Smooth muscle cell (in vitro differentiated cells): ENCODE results near the gene RSBN1. TPM values are rescaled to one million over a fixed set of nuclear protein-coding genes. Genes with fewer than 3 reads are reported as not detected.
"Not testable (repeated sequence)": the region's sequence is repeated elsewhere in the genome, so short reads cannot be mapped to it uniquely, and the experiment has no call there.

Source experiments
- DNase-seq: peaks from one replicate; lab custom pipeline; 2025; ENCODE audit not compliant: unreplicated experiment; lab: John Stamatoyannopoulos, UW
- H2AFZ ChIP-seq: fragments of 200-600 bp; sonication (generic); 2 replicates; pipeline ENCODE4 v1.6.0; 2016; ENCODE audit warnings: antibody characterized with exemption, low read depth, mild to moderate bottlenecking
- H3F3A ChIP-seq: fragments of 200-600 bp; sonication (generic); 2 replicates; pipeline ENCODE4 v1.6.0; 2017; ENCODE audit warnings: antibody characterized with exemption, low read depth
- H3K27ac ChIP-seq: fragments of 200-600 bp; sonication (generic); 2 replicates; pipeline ENCODE4 v1.5.1; 2016; ENCODE audit warnings: low read depth, mild to moderate bottlenecking
- H3K27me3 ChIP-seq: fragments of 200-600 bp; sonication (generic); 2 replicates; pipeline ENCODE4 v1.6.1; 2016; ENCODE audit warnings: low read depth, mild to moderate bottlenecking
- H3K36me3 ChIP-seq: fragments of 200-600 bp; sonication (generic); 2 replicates; pipeline ENCODE4 v1.5.1; 2016; ENCODE audit warnings: low read depth
- H3K4me1 ChIP-seq: fragments of 200-600 bp; sonication (generic); 2 replicates; pipeline ENCODE4 v1.5.1; 2016; ENCODE audit warnings: low read depth
- H3K4me2 ChIP-seq: fragments of 200-600 bp; sonication (generic); 2 replicates; pipeline ENCODE4 v1.6.0; 2016; ENCODE audit warnings: mild to moderate bottlenecking
- H3K4me3 ChIP-seq: fragments of 200-600 bp; sonication (generic); 2 replicates; pipeline ENCODE4 v1.5.1; 2016; ENCODE audit warnings: mild to moderate bottlenecking
- H3K79me2 ChIP-seq: fragments of 200-600 bp; sonication (generic); 2 replicates; pipeline ENCODE4 v1.6.0; 2016; ENCODE audit warnings: low read depth, mild to moderate bottlenecking
- H3K9ac ChIP-seq: fragments of 200-600 bp; sonication (generic); 2 replicates; pipeline ENCODE4 v1.6.0; 2016; ENCODE audit warnings: low read depth
- H3K9me3 ChIP-seq: fragments of 200-600 bp; sonication (generic); replicated peaks from 2 replicates; pipeline ENCODE4 v1.5.1; 2016; ENCODE audit warnings: low read depth
- H4K20me1 ChIP-seq: fragments of 200-600 bp; sonication (generic); 2 replicates; pipeline ENCODE4 v1.6.0; 2016; ENCODE audit warnings: low read depth
- WGBS: methylation state at CpG from one replicate; pipeline ENCODE4 v1.1.7; 2016; ENCODE audit warnings: low lambda C conversion rate; 5-methylcytosine and 5-hydroxymethylcytosine counted together
- polyA plus RNA-seq: library from polyadenylated mRNA; unstranded; fragments of >200 nt; fragmentation: Nextera tagmentation; extraction: Ambion mirVana; gene quantifications from 2 replicates; pipeline ENCODE4 v1.2.1, GENCODE V29; 2016
- total RNA-seq: library from RNA; depleted of rRNA; stranded (reverse); fragments of >200 nt; gene quantifications from 2 replicates; pipeline ENCODE4 v1.2.3, GENCODE V29; 2014
- TF ChIP-seq, protein P1 (sequence below): fragments of 200-600 bp; sonication (generic); IDR thresholded peaks from 2 replicates; pipeline ENCODE4 v1.5.1; 2017; ENCODE audit warnings: borderline replicate concordance, mild to moderate bottlenecking, antibody characterized with exemption; ENCODE audit not compliant: insufficient read depth, poor library complexity, severe bottlenecking

Gene RSBN1
- total and polyA plus RNA-seq, 2 experiments from 2014 or later = 9.0 to 18.3 TPM

GRCh38 chr1:113721010-113721409 is 91.3 kb downstream of the RSBN1 start:
- H4K20me1 ChIP-seq = no peaks in the 10 kb centered on the region
- no peaks in the 10 kb centered on the region for H3K79me2 ChIP-seq
- H3K4me2 ChIP-seq = no peak overlapping the region
- H3K9me3 ChIP-seq = peaks cover 5% of the 10 kb centered on the region
- no peak overlapping the region for H3K27ac ChIP-seq
- no peaks in the 10 kb centered on the region for H3F3A ChIP-seq
- H2AFZ ChIP-seq = no peak overlapping the region
- peaks cover 38% of the 10 kb centered on the region for H3K36me3 ChIP-seq
- no peak overlapping the region for H3K4me3 ChIP-seq
- no peaks in the 10 kb centered on the region for H3K27me3 ChIP-seq
- no peak overlapping the region for H3K9ac ChIP-seq
- H3K4me1 ChIP-seq = no peaks in the 10 kb centered on the region
- TF ChIP-seq, protein P1, sequence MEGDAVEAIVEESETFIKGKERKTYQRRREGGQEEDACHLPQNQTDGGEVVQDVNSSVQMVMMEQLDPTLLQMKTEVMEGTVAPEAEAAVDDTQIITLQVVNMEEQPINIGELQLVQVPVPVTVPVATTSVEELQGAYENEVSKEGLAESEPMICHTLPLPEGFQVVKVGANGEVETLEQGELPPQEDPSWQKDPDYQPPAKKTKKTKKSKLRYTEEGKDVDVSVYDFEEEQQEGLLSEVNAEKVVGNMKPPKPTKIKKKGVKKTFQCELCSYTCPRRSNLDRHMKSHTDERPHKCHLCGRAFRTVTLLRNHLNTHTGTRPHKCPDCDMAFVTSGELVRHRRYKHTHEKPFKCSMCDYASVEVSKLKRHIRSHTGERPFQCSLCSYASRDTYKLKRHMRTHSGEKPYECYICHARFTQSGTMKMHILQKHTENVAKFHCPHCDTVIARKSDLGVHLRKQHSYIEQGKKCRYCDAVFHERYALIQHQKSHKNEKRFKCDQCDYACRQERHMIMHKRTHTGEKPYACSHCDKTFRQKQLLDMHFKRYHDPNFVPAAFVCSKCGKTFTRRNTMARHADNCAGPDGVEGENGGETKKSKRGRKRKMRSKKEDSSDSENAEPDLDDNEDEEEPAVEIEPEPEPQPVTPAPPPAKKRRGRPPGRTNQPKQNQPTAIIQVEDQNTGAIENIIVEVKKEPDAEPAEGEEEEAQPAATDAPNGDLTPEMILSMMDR = no peak
- WGBS = 97% methylated on average over 2 of the region's 2 CpGs
- DNase-seq = no peak

DNA sequence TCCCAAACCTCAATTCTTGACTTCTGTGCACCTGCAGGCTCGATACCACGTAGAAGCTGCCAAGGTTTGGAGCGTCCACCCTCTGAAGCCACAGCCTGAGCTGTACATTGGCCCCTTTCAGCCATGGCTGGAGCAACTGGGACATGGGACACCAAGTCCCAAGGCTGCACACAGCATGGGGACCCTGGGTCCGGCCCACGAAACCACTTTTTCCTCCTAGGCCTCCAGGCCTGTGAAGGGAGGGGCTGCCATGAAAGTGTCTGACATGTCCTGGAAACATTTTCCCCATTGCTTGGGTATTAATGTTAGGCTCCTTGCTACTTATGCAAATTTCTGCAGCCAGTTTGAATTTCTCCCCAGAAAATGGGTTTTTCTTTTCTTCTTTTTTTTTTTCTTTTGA is 93.7 kb downstream of the RSBN1 start:
- not testable (repeated sequence) for DNase-seq, H3K4me2 ChIP-seq, H3K79me2 ChIP-seq, H3K27me3 ChIP-seq, H3K4me3 ChIP-seq, H3F3A ChIP-seq, H3K9ac ChIP-seq, H2AFZ ChIP-seq, H3K27ac ChIP-seq, H3K4me1 ChIP-seq, H4K20me1 ChIP-seq, H3K9me3 ChIP-seq
- peaks cover 33% of the 10 kb centered on the region for H3K36me3 ChIP-seq
- 100% methylated on average over 5 of the region's 5 CpGs for WGBS

DNA sequence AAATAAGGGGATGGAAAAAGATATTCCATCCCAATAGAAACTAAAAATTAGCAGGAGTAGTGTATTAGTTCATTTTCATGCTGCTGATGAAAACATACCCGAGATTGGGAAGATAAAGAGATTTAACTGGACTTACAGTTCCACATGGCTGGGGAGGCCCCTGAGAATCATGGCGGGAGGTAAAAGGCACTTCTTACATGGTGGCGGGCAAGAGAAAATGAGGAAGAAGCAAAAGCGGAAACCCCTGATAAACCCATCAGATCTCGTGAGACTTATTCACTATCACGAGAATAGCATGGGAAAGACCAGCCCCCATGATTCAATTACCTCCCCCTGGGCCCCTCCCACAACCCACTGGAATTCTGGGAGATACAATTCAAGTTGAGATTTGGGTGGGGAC is 94.8 kb downstream of the RSBN1 start:
- H3K4me2 ChIP-seq, H3K4me1 ChIP-seq, H3K9ac ChIP-seq, H4K20me1 ChIP-seq, H3F3A ChIP-seq, H2AFZ ChIP-seq, H3K4me3 ChIP-seq, DNase-seq, H3K27ac ChIP-seq, H3K27me3 ChIP-seq, H3K79me2 ChIP-seq, H3K9me3 ChIP-seq: not testable (repeated sequence)
- peaks cover 31% of the 10 kb centered on the region for H3K36me3 ChIP-seq
- WGBS = 94% methylated on average over 6 of the region's 6 CpGs

- Histone ChIP-seq H3F3A (no peaks in the 10 kb centered on the region), H3K9ac (no peak overlapping the region)
Observed at GRCh38 chr1:113714606-113715269, 97.5 kb downstream of the RSBN1 start.

More at GRCh38 chr1:113714606-113715269, 97.5 kb downstream of the RSBN1 start:
- H3K36me3 ChIP-seq = peaks cover 24% of the 10 kb centered on the region
- H4K20me1 ChIP-seq = no peaks in the 10 kb centered on the region
- no peaks in the 10 kb centered on the region for H3K4me1 ChIP-seq
- no peak for DNase-seq
- H3K27ac ChIP-seq = no peak overlapping the region
- H3K4me2 ChIP-seq = no peak overlapping the region
- 96% methylated on average over 3 of the region's 3 CpGs for WGBS
- no peaks in the 10 kb centered on the region for H3K79me2 ChIP-seq
- no peak overlapping the region for H2AFZ ChIP-seq
- H3K9me3 ChIP-seq = no peaks in the 10 kb centered on the region
- TF ChIP-seq, protein P1 = no peak
- H3K27me3 ChIP-seq = no peaks in the 10 kb centered on the region
- H3K4me3 ChIP-seq = no peak overlapping the region

Other genes starting within 250 kb of the RSBN1 start
- gene PHTF1, start 53.0 kb downstream of the RSBN1 start, total RNA-seq = 25.4 and 34.8 TPM in 2 replicates
- 19.7 and 23.9 TPM in 2 replicates for gene PHTF1, start 53.0 kb downstream of the RSBN1 start, polyA plus RNA-seq
- not detected in 2 replicates for gene PTPN22, start 59.2 kb upstream of the RSBN1 start, total RNA-seq
- gene PTPN22, start 59.2 kb upstream of the RSBN1 start, polyA plus RNA-seq = not detected in 2 replicates
- gene BCL2L15, start 75.1 kb upstream of the RSBN1 start, total RNA-seq = 0.13 TPM in 1 of 2 replicates, not detected in the other
- gene BCL2L15, start 75.1 kb upstream of the RSBN1 start, polyA plus RNA-seq = not detected in 2 replicates
- 9.4 and 17.3 TPM in 2 replicates for gene AP4B1, start 92.3 kb upstream of the RSBN1 start, total RNA-seq
- 8.5 and 11.6 TPM in 2 replicates for gene AP4B1, start 92.3 kb upstream of the RSBN1 start, polyA plus RNA-seq
- gene DCLRE1B, start 92.8 kb upstream of the RSBN1 start, total RNA-seq = 5.6 and 11.0 TPM in 2 replicates
- 5.9 and 6.6 TPM in 2 replicates for gene DCLRE1B, start 92.8 kb upstream of the RSBN1 start, polyA plus RNA-seq
- 34.2 TPM in 2 replicates for gene HIPK1, start 116.8 kb upstream of the RSBN1 start, total RNA-seq
- gene HIPK1, start 116.8 kb upstream of the RSBN1 start, polyA plus RNA-seq = 11.4 and 12.0 TPM in 2 replicates
- gene OLFML3, start 167.0 kb upstream of the RSBN1 start, total RNA-seq = 220 and 274 TPM in 2 replicates
- gene OLFML3, start 167.0 kb upstream of the RSBN1 start, polyA plus RNA-seq = 256 and 308 TPM in 2 replicates